Prostate gland (tissue), 2 donors: ENCODE measurements around the gene PLCH2. TPM values are rescaled to one million over a fixed set of nuclear protein-coding genes. Genes with fewer than 3 reads are reported as not detected.

ENCODE experiments used
- DNase-seq: peaks from one replicate; pipeline ENCODE4 v3.0.0-alpha.2; 2019; ENCODE audit warnings: low spot score
- H3K27ac ChIP-seq, 2 donors: fragments of 200-600 bp; sonication (generic); 2 replicates each; pipeline ENCODE4 v1.5.1; 2017 to 2019
- H3K27me3 ChIP-seq: fragments of 200-600 bp; sonication (generic); replicated peaks from 2 replicates; pipeline ENCODE4 v1.5.1; 2019; ENCODE audit not compliant: insufficient read depth
- H3K36me3 ChIP-seq, 2 donors: fragments of 200-600 bp; sonication (generic); 1 replicate in 1 of 2; 2 replicates in 1 of 2; pipeline versions ENCODE4 v1.5.1 to v1.8.1; 2017 to 2019
- H3K4me1 ChIP-seq: fragments of 200-600 bp; sonication (generic); replicated peaks from 2 replicates; pipeline ENCODE4 v1.5.1; 2019
- H3K4me3 ChIP-seq, 2 donors: fragments of 200-600 bp; sonication (generic); 2 replicates each; pipeline ENCODE4 v1.5.1; 2017 to 2019
- H3K9me3 ChIP-seq: fragments of 200-600 bp; sonication (generic); 2 replicates; pipeline ENCODE4 v1.5.1; 2017
- CTCF ChIP-seq, 4 experiments: fragments of 200-600 bp in 2 of 4; fragments of 450-650 bp in 2 of 4; sonication (generic) in 2 of 4; IDR thresholded peaks; 1 replicate in 3 of 4; 2 replicates in 1 of 4; pipeline ENCODE4 v1.5.1; 2016 to 2019; ENCODE audit warnings: antibody characterized with exemption in 4 of 4, mild to moderate bottlenecking in 2 of 4, moderate library complexity in 2 of 4
- POLR2A ChIP-seq: fragments of 450-650 bp; IDR thresholded peaks from one replicate; pipeline ENCODE4 v1.6.1; 2016; ENCODE audit warnings: antibody characterized with exemption, mild to moderate bottlenecking
- POLR2AphosphoS5 ChIP-seq: sonication (generic); formaldehyde crosslinking; IDR thresholded peaks from one replicate; pipeline ENCODE4 v1.6.1; 2017; ENCODE audit warnings: antibody characterized with exemption
- WGBS: methylation state at CpG from one replicate; pipeline ENCODE4 v1.1.5; 2018; 5-methylcytosine and 5-hydroxymethylcytosine counted together
- intact Hi-C: fragments of 100-400 bp; cut with DNase I; formaldehyde crosslinking; loops from one replicate; pipeline ENCODE4 v1.14.2; 2022
- total RNA-seq, 2 donors: library from RNA; depleted of rRNA; stranded (reverse); fragments of >200 nt; gene quantifications; one replicate each; pipeline ENCODE4 v1.1.0, GENCODE V29; 2016

Gene PLCH2
- total RNA-seq, 2 donors from 2014 or later, result 29.8 to 41.0 TPM

- 0% methylated on average over 1 of the region's 30 CpGs for WGBS
- Histone ChIP-seq H3K9me3 (no peaks in the 10 kb centered on the region), H3K4me1 (peaks cover 6% of the 10 kb centered on the region), H3K27me3 (no peaks in the 10 kb centered on the region), H3K4me3 (no peak overlapping the region), H3K36me3 (no peaks in the 10 kb centered on the region), H3K27ac (no peak overlapping the region)
- intact Hi-C loops, result no loop called here
- no peak for DNase-seq
- TF ChIP-seq CTCF (IDR thresholded peaks at IDR 0.05) (no peak), POLR2A (no peak), POLR2AphosphoS5 (no peak)
These were observed 9.0 kb upstream of the PLCH2 start for GRCh38 chr1:2466958-2467554.

- 60% methylated on average over 12 of the region's 14 CpGs for WGBS
- TF ChIP-seq POLR2AphosphoS5 (no peak), CTCF (IDR thresholded peaks at IDR 0.05) (no peak), POLR2A (no peak)
- H3K36me3 ChIP-seq, result no peaks in the 10 kb centered on the region
- no peaks in the 10 kb centered on the region for H3K9me3 ChIP-seq
- H3K27me3 ChIP-seq, result no peaks in the 10 kb centered on the region
- no peak overlapping the region for H3K4me3 ChIP-seq
- no peak overlapping the region for H3K27ac ChIP-seq
- H3K4me1 ChIP-seq, result peaks cover 6% of the 10 kb centered on the region
- intact Hi-C loops, result no loop called here
- DNase-seq, result no peak
These were observed 8.0 kb upstream of the PLCH2 start for GRCh38 chr1:2468041-2468472.

- Histone ChIP-seq H3K27me3 (no peaks in the 10 kb centered on the region), H3K4me1 (peaks cover 6% of the 10 kb centered on the region), H3K36me3 (no peaks in the 10 kb centered on the region), H3K4me3 (no peak overlapping the region), H3K9me3 (no peaks in the 10 kb centered on the region), H3K27ac (no peak overlapping the region)
- WGBS, result 83% methylated on average over 9 of the region's 10 CpGs
- no peak for TF ChIP-seq POLR2A
- intact Hi-C loops, result no loop called here
- DNase-seq, result no peak
These were observed 7.5 kb upstream of the PLCH2 start for GRCh38 chr1:2468540-2468939.

GRCh38 chr1:2469103-2469940 is 6.8 kb upstream of the PLCH2 start:
- WGBS, result 69% methylated on average over 22 of the region's 25 CpGs
- TF ChIP-seq CTCF (IDR thresholded peaks at IDR 0.05) (no peak), POLR2AphosphoS5 (no peak), POLR2A (no peak)
- no peaks in the 10 kb centered on the region for H3K27me3 ChIP-seq

GRCh38 chr1:2470290-2471158 is 5.6 kb upstream of the PLCH2 start:
- DNase-seq, result no peak
- no peaks in the 10 kb centered on the region for H3K36me3 ChIP-seq
- H3K4me1 ChIP-seq, result peaks cover 6% of the 10 kb centered on the region
- no peaks in the 10 kb centered on the region for H3K9me3 ChIP-seq
- no peak overlapping the region for H3K4me3 ChIP-seq
- no peak overlapping the region for H3K27ac ChIP-seq
- intact Hi-C loops, result no loop called here
- no peaks in the 10 kb centered on the region for H3K27me3 ChIP-seq
- 32% methylated on average over 21 of the region's 27 CpGs for WGBS
- TF ChIP-seq POLR2A (no peak), CTCF (IDR thresholded peaks at IDR 0.05) (no peak), POLR2AphosphoS5 (no peak)

More at GRCh38 chr1:2469103-2469940, 6.8 kb upstream of the PLCH2 start:
- H3K9me3 ChIP-seq, result no peaks in the 10 kb centered on the region
- no peak for DNase-seq
- H3K27ac ChIP-seq, result no peak overlapping the region
- no peak overlapping the region for H3K4me3 ChIP-seq
- H3K36me3 ChIP-seq, result no peaks in the 10 kb centered on the region
- intact Hi-C loops, result no loop called here
- peaks cover 6% of the 10 kb centered on the region for H3K4me1 ChIP-seq
